Measurements from ENCODE around the gene ANTXR2. TPM values are rescaled to one million over a fixed set of nuclear protein-coding genes. Genes with fewer than 3 reads are reported as not detected.

The ANTXR2 gene
- total and polyA plus RNA-seq, 9 of the 15 experiments (the other 6 are each of a cell fraction or from before 2014, with no cell fraction given): 10.1 to 83.8 (median 60.3) TPM

DNA sequence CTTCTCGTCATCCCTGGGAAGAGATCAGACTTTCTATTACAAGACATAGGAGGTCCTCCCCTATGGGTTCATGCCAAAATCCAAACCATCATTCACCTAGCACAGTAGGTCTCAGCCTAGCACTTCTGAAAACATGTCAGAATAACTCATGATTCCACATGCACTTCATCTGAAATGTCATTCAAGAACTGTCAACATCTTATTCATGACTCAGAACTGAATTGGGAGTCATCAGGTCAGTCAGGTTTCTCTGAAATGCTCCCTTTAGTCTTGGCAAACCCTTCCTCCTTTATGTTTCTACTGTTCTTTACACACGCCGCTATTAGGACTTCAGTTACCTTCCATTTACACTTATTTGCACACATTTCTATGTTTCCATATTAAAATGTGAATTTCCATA is 67.2 kb downstream of the ANTXR2 start (continued):
- TF ChIP-seq, protein P1, sequence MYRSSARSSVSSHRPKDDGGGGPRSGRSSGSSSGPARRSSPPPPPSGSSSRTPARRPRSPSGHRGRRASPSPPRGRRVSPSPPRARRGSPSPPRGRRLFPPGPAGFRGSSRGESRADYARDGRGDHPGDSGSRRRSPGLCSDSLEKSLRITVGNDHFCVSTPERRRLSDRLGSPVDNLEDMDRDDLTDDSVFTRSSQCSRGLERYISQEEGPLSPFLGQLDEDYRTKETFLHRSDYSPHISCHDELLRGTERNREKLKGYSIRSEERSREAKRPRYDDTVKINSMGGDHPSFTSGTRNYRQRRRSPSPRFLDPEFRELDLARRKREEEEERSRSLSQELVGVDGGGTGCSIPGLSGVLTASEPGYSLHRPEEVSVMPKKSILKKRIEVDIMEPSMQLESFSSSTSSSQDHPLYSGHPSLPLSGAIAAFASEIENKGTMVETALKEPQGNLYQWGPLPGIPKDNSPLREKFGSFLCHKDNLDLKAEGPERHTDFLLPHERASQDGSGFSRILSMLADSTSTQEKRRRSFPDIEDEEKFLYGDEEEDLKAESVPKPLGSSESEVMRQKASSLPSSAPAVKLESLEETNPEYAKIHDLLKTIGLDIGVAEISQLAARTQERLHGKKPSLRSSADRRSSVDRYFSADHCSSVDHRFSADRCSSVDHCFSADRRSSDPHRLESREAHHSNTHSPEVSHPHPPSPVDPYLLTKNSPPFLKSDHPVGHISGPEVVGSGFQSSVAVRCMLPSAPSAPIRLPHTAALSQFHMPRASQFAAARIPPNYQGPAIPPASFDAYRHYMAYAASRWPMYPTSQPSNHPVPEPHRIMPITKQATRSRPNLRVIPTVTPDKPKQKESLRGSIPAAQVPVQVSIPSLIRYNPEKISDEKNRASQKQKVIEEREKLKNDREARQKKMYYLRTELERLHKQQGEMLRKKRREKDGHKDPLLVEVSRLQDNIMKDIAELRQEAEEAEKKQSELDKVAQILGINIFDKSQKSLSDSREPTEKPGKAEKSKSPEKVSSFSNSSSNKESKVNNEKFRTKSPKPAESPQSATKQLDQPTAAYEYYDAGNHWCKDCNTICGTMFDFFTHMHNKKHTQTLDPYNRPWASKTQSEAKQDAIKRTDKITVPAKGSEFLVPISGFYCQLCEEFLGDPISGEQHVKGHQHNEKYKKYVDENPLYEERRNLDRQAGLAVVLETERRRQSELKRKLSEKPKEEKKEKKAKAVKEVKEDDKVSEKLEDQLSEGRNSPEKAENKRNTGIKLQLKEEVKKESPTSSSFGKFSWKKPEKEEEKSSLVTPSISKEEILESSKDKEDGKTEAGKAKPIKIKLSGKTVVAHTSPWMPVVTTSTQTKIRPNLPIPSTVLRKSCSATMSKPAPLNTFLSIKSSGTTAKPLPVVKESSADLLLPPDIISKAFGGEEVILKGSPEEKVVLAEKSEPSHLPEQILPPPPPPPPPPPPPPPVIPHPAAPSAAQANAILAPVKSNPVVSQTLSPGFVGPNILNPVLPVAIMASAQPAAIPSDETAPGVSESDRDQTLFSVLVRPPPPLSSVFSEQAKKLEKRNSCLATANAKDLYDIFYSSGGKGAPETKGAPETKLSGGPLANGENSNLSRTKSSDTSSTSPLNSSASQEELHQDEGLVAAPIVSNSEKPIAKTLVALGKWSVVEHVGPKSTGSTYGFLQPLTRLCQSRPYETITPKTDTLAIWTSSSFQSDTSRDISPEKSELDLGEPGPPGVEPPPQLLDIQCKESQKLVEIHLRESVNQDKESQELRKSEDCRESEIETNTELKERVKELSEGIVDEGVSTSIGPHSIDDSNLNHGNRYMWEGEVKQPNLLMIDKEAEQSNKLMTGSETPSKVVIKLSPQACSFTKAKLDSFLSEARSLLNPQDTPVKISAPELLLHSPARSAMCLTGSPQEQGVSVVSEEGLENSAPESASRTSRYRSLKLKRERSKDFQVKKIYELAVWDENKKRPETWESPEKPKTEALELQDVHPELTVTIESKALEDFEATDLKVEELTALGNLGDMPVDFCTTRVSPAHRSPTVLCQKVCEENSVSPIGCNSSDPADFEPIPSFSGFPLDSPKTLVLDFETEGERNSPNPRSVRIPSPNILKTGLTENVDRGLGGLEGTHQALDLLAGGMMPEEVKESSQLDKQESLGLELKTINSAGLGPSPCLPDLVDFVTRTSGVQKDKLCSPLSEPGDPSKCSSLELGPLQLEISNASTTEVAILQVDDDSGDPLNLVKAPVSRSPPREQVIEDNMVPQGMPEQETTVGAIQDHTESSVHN (IDR thresholded peaks at IDR 0.05; ENCODE audit: borderline replicate concordance in 1 of 2, low read depth in 1 of 2): 0 out of 4 replicates have a peak, but pooled peaks of 1 of the 2 experiments have one; percentile 30
- TF ChIP-seq CREM (IDR thresholded peaks at IDR 0.05; ENCODE audit: low read depth) (peak; percentile 23; the same call in 1 of the 2 replicates), JUN (IDR thresholded peaks at IDR 0.05; ENCODE audit: borderline replicate concordance, low read depth, low read length) (peak; percentile 42; the same call in 1 of the 2 replicates), JUN (CRISPR knock-in tag; IDR thresholded peaks at IDR 0.05; ENCODE audit: borderline replicate concordance) (no peak), ZNF316 (IDR thresholded peaks at IDR 0.05) (0 out of 2 replicates have a peak, but pooled peaks have one; percentile 26), ZNF444 (CRISPR knock-in tag; IDR thresholded peaks at IDR 0.05) (no peak), SMARCA4 (IDR thresholded peaks at IDR 0.05) (peak; percentile 75), HDAC8 (tag; IDR thresholded peaks at IDR 0.05) (no peak), TAF9B (IDR thresholded peaks at IDR 0.05; ENCODE audit: partially characterized antibody) (no peak), GTF2E2 (tag; IDR thresholded peaks at IDR 0.05) (peak; percentile 29; the same call in 1 of the 2 replicates), DPF2 (IDR thresholded peaks at IDR 0.05) (peak; percentile 66), FOSL1 (tag; conservative IDR thresholded peaks at IDR 0.05) (peak; percentile 82), EHMT2 (IDR thresholded peaks at IDR 0.05) (peak; percentile 64; the same call in 1 of the 2 replicates), KLF6 (CRISPR knock-in tag; IDR thresholded peaks at IDR 0.05; ENCODE audit: borderline replicate concordance) (no peak)

Data from K562 (cell line).